ENCODE data around the gene DSCAM.

Gene DSCAM

GRCh38 chr21:40146216-40146837 is 700.6 kb downstream of the DSCAM start:
- H3K27ac Mint-ChIP-seq: no peak overlapping the region
- no peaks in the 10 kb centered on the region for H3K4me1 Mint-ChIP-seq (ENCODE audit: low read depth)
- no peak overlapping the region for H3K4me3 Mint-ChIP-seq
- no peaks in the 10 kb centered on the region for H3K27me3 Mint-ChIP-seq
- H3K9me3 Mint-ChIP-seq: no peaks in the 10 kb centered on the region
- no peaks in the 10 kb centered on the region for H3K36me3 Mint-ChIP-seq (ENCODE audit: low read depth)

- Mint-ChIP-seq H3K27ac (no peak overlapping the region), H3K27me3 (no peaks in the 10 kb centered on the region), H3K36me3 (ENCODE audit: low read depth) (no peaks in the 10 kb centered on the region), H3K4me1 (ENCODE audit: low read depth) (peaks cover 3% of the 10 kb centered on the region), H3K4me3 (no peak overlapping the region), H3K9me3 (no peaks in the 10 kb centered on the region)
Measured at GRCh38 chr21:40143822-40144525, 703.0 kb downstream of the DSCAM start.

- H3K27ac Mint-ChIP-seq: no peak overlapping the region
- H3K4me1 Mint-ChIP-seq (ENCODE audit: low read depth): peaks cover 3% of the 10 kb centered on the region
- no peaks in the 10 kb centered on the region for H3K36me3 Mint-ChIP-seq (ENCODE audit: low read depth)
- no peaks in the 10 kb centered on the region for H3K27me3 Mint-ChIP-seq
- H3K9me3 Mint-ChIP-seq: no peaks in the 10 kb centered on the region
- no peak overlapping the region for H3K4me3 Mint-ChIP-seq
Measured at GRCh38 chr21:40141621-40142020, 705.3 kb downstream of the DSCAM start.

- H3K4me3 Mint-ChIP-seq: no peak overlapping the region
- H3K27ac Mint-ChIP-seq: no peak overlapping the region
- H3K9me3 Mint-ChIP-seq: no peaks in the 10 kb centered on the region
- H3K27me3 Mint-ChIP-seq: no peaks in the 10 kb centered on the region
- peaks cover 3% of the 10 kb centered on the region for H3K4me1 Mint-ChIP-seq (ENCODE audit: low read depth)
- H3K36me3 Mint-ChIP-seq (ENCODE audit: low read depth): no peaks in the 10 kb centered on the region
Measured at GRCh38 chr21:40140675-40141074, 706.3 kb downstream of the DSCAM start.

GRCh38 chr21:40139636-40140035 is 707.3 kb downstream of the DSCAM start:
- Mint-ChIP-seq H3K27me3 (peaks cover 6% of the 10 kb centered on the region), H3K9me3 (no peaks in the 10 kb centered on the region)

GRCh38 chr21:40136571-40136970 is 710.4 kb downstream of the DSCAM start:
- Mint-ChIP-seq H3K27me3 (peaks cover 6% of the 10 kb centered on the region), H3K36me3 (ENCODE audit: low read depth) (no peaks in the 10 kb centered on the region), H3K4me1 (ENCODE audit: low read depth) (peaks cover 3% of the 10 kb centered on the region), H3K27ac (no peak overlapping the region), H3K4me3 (no peak overlapping the region), H3K9me3 (peaks cover 4% of the 10 kb centered on the region)

More at GRCh38 chr21:40139636-40140035, 707.3 kb downstream of the DSCAM start:
- Mint-ChIP-seq H3K4me1 (ENCODE audit: low read depth) (peaks cover 3% of the 10 kb centered on the region), H3K4me3 (no peak overlapping the region), H3K36me3 (ENCODE audit: low read depth) (no peaks in the 10 kb centered on the region), H3K27ac (no peak overlapping the region)

GRCh38 chr21:40134731-40135492 is 712.0 kb downstream of the DSCAM start:
- no peak overlapping the region for H3K27ac Mint-ChIP-seq
- no peak overlapping the region for H3K4me3 Mint-ChIP-seq

GRCh38 chr21:40130476-40130875 is 716.5 kb downstream of the DSCAM start:
- Mint-ChIP-seq H3K27ac (no peak overlapping the region), H3K27me3 (peaks cover 6% of the 10 kb centered on the region), H3K4me1 (ENCODE audit: low read depth) (no peaks in the 10 kb centered on the region), H3K36me3 (ENCODE audit: low read depth) (no peaks in the 10 kb centered on the region), H3K4me3 (no peak overlapping the region), H3K9me3 (peaks cover 4% of the 10 kb centered on the region)

More at GRCh38 chr21:40134731-40135492, 712.0 kb downstream of the DSCAM start:
- Mint-ChIP-seq H3K9me3 (peaks cover 4% of the 10 kb centered on the region), H3K36me3 (ENCODE audit: low read depth) (no peaks in the 10 kb centered on the region), H3K27me3 (peaks cover 6% of the 10 kb centered on the region), H3K4me1 (ENCODE audit: low read depth) (no peaks in the 10 kb centered on the region)

- Mint-ChIP-seq H3K9me3 (peaks cover 8% of the 10 kb centered on the region), H3K4me3 (no peak overlapping the region), H3K27me3 (peaks cover 1% of the 10 kb centered on the region), H3K27ac (no peak overlapping the region), H3K4me1 (ENCODE audit: low read depth) (no peaks in the 10 kb centered on the region), H3K36me3 (ENCODE audit: low read depth) (no peaks in the 10 kb centered on the region)
Measured at GRCh38 chr21:40129809-40130208, 717.1 kb downstream of the DSCAM start.

GRCh38 chr21:40128891-40129290 is 718.1 kb downstream of the DSCAM start:
- Mint-ChIP-seq H3K9me3 (peaks cover 8% of the 10 kb centered on the region), H3K36me3 (ENCODE audit: low read depth) (no peaks in the 10 kb centered on the region), H3K27me3 (no peaks in the 10 kb centered on the region), H3K4me3 (no peak overlapping the region), H3K4me1 (ENCODE audit: low read depth) (no peaks in the 10 kb centered on the region), H3K27ac (no peak overlapping the region)

GRCh38 chr21:40120940-40121575 is 725.9 kb downstream of the DSCAM start:
- H3K9me3 Mint-ChIP-seq: peaks cover 4% of the 10 kb centered on the region
- no peak overlapping the region for H3K4me3 Mint-ChIP-seq
- H3K27ac Mint-ChIP-seq: no peak overlapping the region
- no peaks in the 10 kb centered on the region for H3K27me3 Mint-ChIP-seq
- H3K4me1 Mint-ChIP-seq (ENCODE audit: low read depth): no peaks in the 10 kb centered on the region
- H3K36me3 Mint-ChIP-seq (ENCODE audit: low read depth): no peaks in the 10 kb centered on the region

GRCh38 chr21:40118527-40118926 is 728.4 kb downstream of the DSCAM start:
- no peak overlapping the region for H3K4me3 Mint-ChIP-seq
- H3K27ac Mint-ChIP-seq: no peak overlapping the region
- H3K4me1 Mint-ChIP-seq (ENCODE audit: low read depth): no peaks in the 10 kb centered on the region
- H3K9me3 Mint-ChIP-seq: peaks cover 6% of the 10 kb centered on the region
- H3K27me3 Mint-ChIP-seq: no peaks in the 10 kb centered on the region
- H3K36me3 Mint-ChIP-seq (ENCODE audit: low read depth): no peaks in the 10 kb centered on the region

- H3K27me3 Mint-ChIP-seq: no peaks in the 10 kb centered on the region
- H3K9me3 Mint-ChIP-seq: peaks cover 6% of the 10 kb centered on the region
- no peaks in the 10 kb centered on the region for H3K36me3 Mint-ChIP-seq (ENCODE audit: low read depth)
- H3K27ac Mint-ChIP-seq: no peak overlapping the region
- no peaks in the 10 kb centered on the region for H3K4me1 Mint-ChIP-seq (ENCODE audit: low read depth)
- H3K4me3 Mint-ChIP-seq: no peak overlapping the region
Measured at GRCh38 chr21:40117236-40117635, 729.7 kb downstream of the DSCAM start.

GRCh38 chr21:40115775-40116174 is 731.2 kb downstream of the DSCAM start:
- no peaks in the 10 kb centered on the region for H3K4me1 Mint-ChIP-seq (ENCODE audit: low read depth)
- H3K4me3 Mint-ChIP-seq: no peak overlapping the region
- H3K27me3 Mint-ChIP-seq: no peaks in the 10 kb centered on the region
- peaks cover 10% of the 10 kb centered on the region for H3K9me3 Mint-ChIP-seq
- no peak overlapping the region for H3K27ac Mint-ChIP-seq
- H3K36me3 Mint-ChIP-seq (ENCODE audit: low read depth): no peaks in the 10 kb centered on the region

- Mint-ChIP-seq H3K4me3 (no peak overlapping the region), H3K36me3 (ENCODE audit: low read depth) (no peaks in the 10 kb centered on the region), H3K9me3 (peaks cover 16% of the 10 kb centered on the region), H3K27ac (no peak overlapping the region), H3K4me1 (ENCODE audit: low read depth) (no peaks in the 10 kb centered on the region), H3K27me3 (no peaks in the 10 kb centered on the region)
Measured at GRCh38 chr21:40102682-40103081, 744.3 kb downstream of the DSCAM start.

Data from stimulated activated naive CD8-positive, alpha-beta T cell treated with anti-CD3 and anti-CD28 coated beads, Interleukin-15, Interleukin-2, amounts not matched to agents 100 ng/mL and 50 ng/mL, for 24 hours (primary cell).